Prostate gland (tissue), 2 donors: ENCODE measurements around the gene GNA12. TPM values are rescaled to one million over a fixed set of nuclear protein-coding genes. Genes with fewer than 3 reads are reported as not detected.

Experiments used
- DNase-seq: peaks from one replicate; pipeline ENCODE4 v3.0.0-alpha.2; 2019; ENCODE audit warnings: low spot score
- H3K27ac ChIP-seq, 2 donors: fragments of 200-600 bp; sonication (generic); 2 replicates each; pipeline ENCODE4 v1.5.1; 2017 to 2019
- H3K27me3 ChIP-seq: fragments of 200-600 bp; sonication (generic); replicated peaks from 2 replicates; pipeline ENCODE4 v1.5.1; 2019; ENCODE audit not compliant: insufficient read depth
- H3K36me3 ChIP-seq, 2 donors: fragments of 200-600 bp; sonication (generic); 1 replicate in 1 of 2; 2 replicates in 1 of 2; pipeline versions ENCODE4 v1.5.1 to v1.8.1; 2017 to 2019
- H3K4me1 ChIP-seq: fragments of 200-600 bp; sonication (generic); replicated peaks from 2 replicates; pipeline ENCODE4 v1.5.1; 2019
- H3K4me3 ChIP-seq, 2 donors: fragments of 200-600 bp; sonication (generic); 2 replicates each; pipeline ENCODE4 v1.5.1; 2017 to 2019
- H3K9me3 ChIP-seq: fragments of 200-600 bp; sonication (generic); 2 replicates; pipeline ENCODE4 v1.5.1; 2017
- CTCF ChIP-seq, 4 experiments: fragments of 200-600 bp in 2 of 4; fragments of 450-650 bp in 2 of 4; sonication (generic) in 2 of 4; IDR thresholded peaks; 1 replicate in 3 of 4; 2 replicates in 1 of 4; pipeline ENCODE4 v1.5.1; 2016 to 2019; ENCODE audit warnings: antibody characterized with exemption in 4 of 4, mild to moderate bottlenecking in 2 of 4, moderate library complexity in 2 of 4
- POLR2A ChIP-seq: fragments of 450-650 bp; IDR thresholded peaks from one replicate; pipeline ENCODE4 v1.6.1; 2016; ENCODE audit warnings: antibody characterized with exemption, mild to moderate bottlenecking
- POLR2AphosphoS5 ChIP-seq: sonication (generic); formaldehyde crosslinking; IDR thresholded peaks from one replicate; pipeline ENCODE4 v1.6.1; 2017; ENCODE audit warnings: antibody characterized with exemption
- WGBS: methylation state at CpG from one replicate; pipeline ENCODE4 v1.1.5; 2018; 5-methylcytosine and 5-hydroxymethylcytosine counted together
- intact Hi-C: fragments of 100-400 bp; cut with DNase I; formaldehyde crosslinking; loops from one replicate; pipeline ENCODE4 v1.14.2; 2022
- total RNA-seq, 2 donors: library from RNA; depleted of rRNA; stranded (reverse); fragments of >200 nt; gene quantifications; one replicate each; pipeline ENCODE4 v1.1.0, GENCODE V29; 2016

GNA12 gene
- total RNA-seq, 2 donors from 2014 or later = 22.6 to 102 TPM

GRCh38 chr7:2808891-2809665 lies 35.0 kb downstream of the GNA12 start:
- intact Hi-C loops = no loop called here
- Histone ChIP-seq H3K36me3 (no peaks in the 10 kb centered on the region), H3K9me3 (no peaks in the 10 kb centered on the region), H3K27ac (no peak overlapping the region), H3K27me3 (no peaks in the 10 kb centered on the region), H3K4me1 (no peaks in the 10 kb centered on the region), H3K4me3 (no peak overlapping the region)
- 90% methylated on average over 15 of the region's 15 CpGs for WGBS
- TF ChIP-seq CTCF (IDR thresholded peaks at IDR 0.05) (no peak), POLR2A (no peak), POLR2AphosphoS5 (no peak)
- no peak for DNase-seq

- Histone ChIP-seq H3K4me1 (no peaks in the 10 kb centered on the region), H3K9me3 (no peaks in the 10 kb centered on the region), H3K27me3 (no peaks in the 10 kb centered on the region), H3K27ac (no peak overlapping the region), H3K4me3 (no peak overlapping the region), H3K36me3 (no peaks in the 10 kb centered on the region)
- DNase-seq = no peak
- TF ChIP-seq CTCF (IDR thresholded peaks at IDR 0.05) = no peak
- TF ChIP-seq POLR2A = no peak
- TF ChIP-seq POLR2AphosphoS5 = no peak
- intact Hi-C loops = no loop called here
- WGBS = 88% methylated on average over 20 of the region's 21 CpGs
Observed at GRCh38 chr7:2807845-2808772, 36.0 kb downstream of the GNA12 start.

GRCh38 chr7:2807460-2807844 lies 36.7 kb downstream of the GNA12 start:
- peaks cover 4% of the 10 kb centered on the region for H3K4me1 ChIP-seq
- no peak for TF ChIP-seq CTCF (IDR thresholded peaks at IDR 0.05)
- TF ChIP-seq POLR2AphosphoS5 = no peak
- TF ChIP-seq POLR2A = no peak
- intact Hi-C loops = no loop called here
- DNase-seq = no peak
- H3K27ac ChIP-seq = no peak overlapping the region
- no peaks in the 10 kb centered on the region for H3K36me3 ChIP-seq
- H3K9me3 ChIP-seq = no peaks in the 10 kb centered on the region
- no peak overlapping the region for H3K4me3 ChIP-seq
- WGBS = 83% methylated on average over 5 of the region's 5 CpGs
- H3K27me3 ChIP-seq = no peaks in the 10 kb centered on the region

GRCh38 chr7:2806571-2806970 lies 37.5 kb downstream of the GNA12 start:
- 85% methylated on average over 5 of the region's 5 CpGs for WGBS
- no peaks in the 10 kb centered on the region for H3K9me3 ChIP-seq
- no peaks in the 10 kb centered on the region for H3K36me3 ChIP-seq
- no peak overlapping the region for H3K4me3 ChIP-seq
- no peaks in the 10 kb centered on the region for H3K27me3 ChIP-seq
- no peak for DNase-seq
- intact Hi-C loops = no loop called here
- H3K4me1 ChIP-seq = peaks cover 6% of the 10 kb centered on the region
- H3K27ac ChIP-seq = no peak overlapping the region
- no peak for TF ChIP-seq CTCF (IDR thresholded peaks at IDR 0.05)
- no peak for TF ChIP-seq POLR2AphosphoS5
- TF ChIP-seq POLR2A = no peak
